Esophagus muscularis mucosa (tissue), 2 donors: ENCODE measurements around the gene F8.

Experiments
- POLR2A ChIP-seq: fragments of 450-650 bp; IDR thresholded peaks from one replicate; pipeline ENCODE4 v1.6.1; 2017; ENCODE audit warnings: antibody characterized with exemption, moderate library complexity, mild to moderate bottlenecking, low read depth
- POLR2AphosphoS5 ChIP-seq, 2 donors: sonication (generic); formaldehyde crosslinking; IDR thresholded peaks; one replicate each; pipeline ENCODE4 v1.6.1; 2017; ENCODE audit warnings: antibody characterized with exemption in 2 of 2

GRCh38 chrX:154961947-154962346 lies 60.6 kb downstream of the F8 start:
- TF ChIP-seq POLR2A (no peak), POLR2AphosphoS5 (IDR thresholded peaks at IDR 0.05) (no peak)
